ENCODE results near the gene TEX101.
"Not testable (repeated sequence)": the region's sequence is repeated elsewhere in the genome, so short reads cannot be mapped to it uniquely, and the experiment has no call there.

The TEX101 gene

DNA sequence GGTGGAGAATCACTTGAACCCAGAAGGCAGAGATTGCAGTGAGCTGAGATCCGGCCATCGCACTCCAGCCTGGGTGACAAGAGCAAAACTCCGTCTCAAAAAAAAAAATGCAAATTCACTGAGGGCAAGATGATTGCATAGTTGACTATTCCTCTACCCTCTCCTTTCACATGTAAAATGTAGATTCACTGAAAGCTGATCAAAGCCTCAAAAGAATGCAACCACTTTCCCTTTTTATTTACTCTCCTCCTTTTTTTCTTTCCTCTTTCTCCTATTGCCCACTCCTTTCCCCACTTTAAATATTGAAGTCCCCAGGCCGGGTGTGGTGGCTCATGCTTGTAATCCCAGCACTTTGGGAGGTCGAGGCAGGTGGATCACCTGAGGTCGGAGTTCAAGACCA is 6.3 kb downstream of the TEX101 start:
- DNase-seq (ENCODE audit: low read depth in 2 of 2): no peak

DNA sequence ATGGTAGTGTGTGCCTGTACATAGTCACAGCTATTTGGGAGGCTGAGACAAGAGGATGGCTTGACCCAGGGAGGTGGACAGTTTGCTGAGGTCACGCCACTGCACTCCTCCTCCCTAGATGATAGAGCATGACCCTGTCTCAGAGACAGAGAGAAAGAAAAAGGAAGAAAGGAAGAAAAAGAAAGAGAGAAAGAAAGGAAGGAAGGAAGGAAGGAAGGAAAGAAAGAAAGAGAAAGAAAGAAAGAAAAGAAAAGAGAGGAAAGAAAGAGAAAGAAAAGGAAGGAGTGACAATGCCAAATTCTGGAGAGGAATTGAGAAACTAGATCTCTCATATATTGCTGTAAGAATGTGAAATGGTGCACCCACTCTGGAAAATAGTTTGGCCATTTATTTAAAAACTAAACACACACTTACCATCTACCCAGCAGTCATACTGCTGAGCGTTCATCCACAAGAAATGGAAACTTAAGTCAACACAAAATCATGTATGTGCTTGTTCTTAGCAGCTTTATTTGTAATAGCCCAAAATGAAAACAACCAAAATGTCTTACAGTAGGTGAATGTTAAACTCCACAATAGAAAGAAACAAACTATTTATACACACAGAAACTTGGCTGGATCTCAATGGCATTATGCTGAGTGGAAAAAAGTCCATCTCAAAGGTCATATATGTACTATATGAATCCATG is 7.5 kb downstream of the TEX101 start:
- no peak for DNase-seq (ENCODE audit: low read depth in 2 of 2)

DNA sequence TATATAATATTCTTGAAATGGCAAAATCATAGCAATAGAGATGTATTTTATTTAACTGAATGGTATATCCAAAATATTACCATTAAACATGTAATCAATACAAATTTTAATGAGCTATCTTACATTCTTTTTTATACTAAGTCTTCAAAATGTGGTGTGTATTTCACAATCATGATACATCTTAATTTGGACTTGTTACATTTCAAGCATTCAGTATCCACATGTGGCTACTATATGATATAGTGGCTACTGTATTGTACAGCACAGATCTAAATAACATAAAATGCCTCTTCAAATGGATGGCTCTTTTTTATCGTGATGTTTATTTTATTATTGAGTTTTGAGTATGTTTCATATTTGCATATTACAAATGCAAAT is 8.0 kb downstream of the TEX101 start:
- no peak for DNase-seq (ENCODE audit: low read depth in 2 of 2)

DNA sequence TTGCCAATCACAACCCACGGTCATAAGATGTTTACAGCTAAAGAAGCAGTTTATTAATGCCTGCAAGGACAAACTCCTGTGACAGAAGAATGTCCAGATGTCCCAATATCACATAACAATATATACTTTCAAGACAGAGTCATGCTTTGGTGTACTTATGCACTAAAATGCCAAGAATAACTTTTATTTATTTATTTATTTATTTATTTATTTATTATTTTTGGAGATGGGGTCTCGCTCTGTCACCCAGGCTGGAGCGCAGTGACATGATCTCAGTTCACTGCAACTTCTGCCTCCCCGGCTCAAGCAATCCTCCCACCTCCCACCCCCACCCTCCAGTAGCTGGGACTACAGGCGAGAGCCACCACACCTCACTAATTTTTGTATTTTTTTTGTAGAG is 9.1 kb downstream of the TEX101 start:
- DNase-seq (ENCODE audit: low read depth in 2 of 2): no peak

DNA sequence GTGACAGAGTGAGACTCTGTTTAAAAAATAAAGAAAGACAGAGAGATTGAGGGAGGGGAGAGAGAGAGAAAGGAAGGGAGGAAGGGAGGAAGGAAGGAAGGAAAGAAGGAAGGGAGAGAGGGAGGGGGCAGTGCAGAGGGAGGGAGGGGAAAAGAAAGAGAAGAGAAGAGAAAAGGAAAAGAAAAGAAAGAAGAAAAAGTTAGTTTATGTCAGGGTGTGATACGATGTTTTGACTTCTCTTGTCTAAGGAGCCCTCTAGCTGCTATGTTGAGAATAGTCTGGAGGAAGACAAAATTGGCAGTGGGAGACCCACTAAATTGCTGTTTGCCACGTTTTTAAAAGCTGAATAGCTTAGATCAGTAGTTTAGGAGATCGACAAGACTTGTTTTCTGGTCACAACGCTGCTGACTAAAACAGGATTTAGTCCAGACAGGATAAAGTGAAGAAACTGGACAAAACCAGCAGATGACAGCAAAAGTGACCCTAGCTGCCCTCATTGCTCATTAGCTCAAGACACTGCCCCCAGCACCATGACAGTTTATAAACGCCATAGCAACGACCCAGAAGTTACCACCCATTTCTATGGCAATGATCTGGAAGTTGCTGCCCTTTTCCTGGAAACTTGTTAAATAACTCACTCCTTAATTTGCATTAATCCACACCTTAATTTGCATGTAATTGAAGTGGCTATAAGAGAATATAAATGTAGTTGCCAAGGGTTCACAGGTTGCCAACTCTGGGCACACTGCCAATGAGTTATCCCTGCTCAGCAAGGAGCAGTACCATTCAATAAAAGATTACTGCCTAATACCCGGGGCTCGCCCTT is 11.1 kb downstream of the TEX101 start:
- DNase-seq (ENCODE audit: low read depth in 2 of 2): no peak

DNA sequence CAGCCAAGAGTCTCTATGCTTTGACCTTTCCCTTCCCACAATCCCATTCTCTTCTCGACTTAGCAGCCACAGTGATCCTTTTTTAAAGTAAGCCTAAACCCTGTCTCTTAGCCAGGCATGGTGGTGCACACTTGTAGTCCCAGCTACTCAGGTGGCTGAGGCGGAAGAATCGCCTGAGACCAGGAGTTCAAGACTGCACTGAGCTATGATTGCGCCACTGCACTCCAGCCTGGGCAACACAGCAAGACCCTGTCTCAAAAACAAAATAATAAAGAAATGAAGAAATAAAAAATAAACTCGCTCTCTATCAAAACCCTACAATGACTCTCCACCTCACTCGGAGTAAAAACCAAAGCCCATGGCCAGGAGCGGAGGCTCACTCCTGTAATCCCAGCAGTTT is 14.7 kb downstream of the TEX101 start:
- DNase-seq (ENCODE audit: low read depth in 2 of 2): no peak

DNA sequence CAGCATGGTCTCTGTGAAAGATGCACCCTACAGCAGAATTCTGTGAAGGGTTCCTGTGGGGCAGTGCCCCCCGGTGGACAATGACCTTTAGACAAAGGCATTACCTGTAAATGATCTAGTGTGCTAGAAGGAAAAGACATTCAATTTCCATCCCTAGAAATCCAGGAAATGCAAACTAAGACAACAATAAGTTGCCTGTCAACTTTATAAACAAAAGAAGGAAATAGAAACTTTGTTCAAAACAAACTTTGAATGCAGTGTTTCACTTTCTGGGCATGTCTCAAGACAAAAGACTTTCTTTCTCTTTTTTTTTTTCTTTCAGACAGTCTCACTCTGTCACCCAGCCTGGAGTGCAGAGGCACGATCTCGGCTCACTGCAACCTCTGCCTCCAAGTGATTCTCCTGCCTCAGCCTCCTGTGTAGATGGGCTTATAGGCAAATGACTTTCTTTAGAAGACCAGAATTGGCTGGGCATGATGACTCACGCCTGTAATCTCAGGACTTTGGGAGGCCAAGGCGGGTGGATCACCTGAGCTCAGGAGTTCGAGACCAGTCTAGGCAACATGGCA is 15.5 kb downstream of the TEX101 start:
- no peak for DNase-seq (ENCODE audit: low read depth in 2 of 2)

DNA sequence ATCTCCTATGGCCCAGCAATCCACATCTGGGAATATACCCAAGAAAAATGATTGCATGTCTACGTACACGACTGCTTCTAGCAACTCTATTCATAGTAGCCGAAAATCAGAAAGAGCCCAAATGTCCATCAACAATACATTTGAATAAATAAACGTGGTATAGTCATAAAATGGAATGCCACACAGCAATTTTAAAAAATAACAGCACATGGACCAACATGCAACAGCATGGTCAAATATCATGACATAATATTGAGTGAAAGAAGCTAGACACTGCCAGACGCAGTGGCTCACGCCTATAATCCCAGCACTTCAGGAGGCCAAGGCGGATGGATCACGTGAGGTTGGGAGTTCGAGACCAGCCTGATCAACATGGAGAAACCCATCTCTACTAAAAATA is 16.3 kb downstream of the TEX101 start:
- DNase-seq (ENCODE audit: low read depth in 2 of 2): no peak

DNA sequence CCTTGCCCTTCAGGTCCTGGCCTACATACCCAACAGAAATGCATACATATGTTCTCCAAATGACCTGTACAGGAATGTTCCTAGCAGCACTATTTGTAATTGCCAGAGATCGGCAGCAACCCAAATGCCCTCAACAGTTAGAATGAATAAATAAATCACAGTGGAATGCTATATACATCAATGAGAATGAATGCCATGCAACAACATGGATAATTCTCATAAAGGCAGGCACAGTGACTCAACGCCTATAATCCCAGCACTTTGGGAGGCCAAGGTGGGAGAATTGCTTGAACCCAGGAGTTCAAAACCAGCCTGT is 18.6 kb downstream of the TEX101 start:
- no peak for DNase-seq (ENCODE audit: low read depth in 2 of 2)

DNA sequence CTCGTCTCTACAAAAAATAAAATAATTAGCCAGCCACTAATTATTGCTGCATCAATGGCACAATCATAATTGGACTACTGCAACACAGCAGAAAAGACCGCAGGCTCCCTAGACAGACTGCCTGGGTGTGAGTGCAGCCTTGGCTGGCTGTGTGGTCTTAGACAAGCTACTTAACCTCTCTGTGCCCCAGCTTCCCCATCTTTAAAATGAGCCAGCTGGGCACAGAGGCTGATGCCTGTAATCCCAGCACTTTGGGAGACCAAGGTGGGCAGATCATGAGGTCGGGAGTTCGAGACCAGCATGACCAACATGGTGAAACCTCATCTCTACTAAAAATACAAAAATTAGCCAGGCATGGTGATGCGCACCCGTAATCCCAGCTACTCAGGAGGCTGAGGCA is 19.0 kb downstream of the TEX101 start:
- DNase-seq (ENCODE audit: low read depth in 2 of 2): no peak

DNA sequence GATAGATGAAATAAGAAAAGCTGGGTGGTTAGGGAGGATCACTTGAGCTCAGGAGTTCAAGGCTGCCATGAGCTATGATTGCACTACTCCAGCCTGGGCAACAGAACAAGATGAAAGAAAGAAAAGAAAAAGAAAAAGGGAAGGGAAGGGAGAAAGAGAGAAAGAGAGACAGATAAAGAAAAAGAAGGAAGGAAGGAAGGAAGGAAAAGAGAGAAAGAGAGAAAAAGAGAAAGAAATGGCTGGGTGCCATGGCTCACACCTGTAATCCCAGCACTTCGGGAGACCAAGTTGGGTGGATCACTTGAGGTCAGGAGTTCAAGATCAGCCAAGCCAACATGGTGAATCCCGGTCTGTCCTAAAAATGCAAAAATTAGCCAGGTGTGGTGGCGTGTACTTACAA is 21.1 kb downstream of the TEX101 start:
- DNase-seq (ENCODE audit: low read depth in 2 of 2): no peak

DNA sequence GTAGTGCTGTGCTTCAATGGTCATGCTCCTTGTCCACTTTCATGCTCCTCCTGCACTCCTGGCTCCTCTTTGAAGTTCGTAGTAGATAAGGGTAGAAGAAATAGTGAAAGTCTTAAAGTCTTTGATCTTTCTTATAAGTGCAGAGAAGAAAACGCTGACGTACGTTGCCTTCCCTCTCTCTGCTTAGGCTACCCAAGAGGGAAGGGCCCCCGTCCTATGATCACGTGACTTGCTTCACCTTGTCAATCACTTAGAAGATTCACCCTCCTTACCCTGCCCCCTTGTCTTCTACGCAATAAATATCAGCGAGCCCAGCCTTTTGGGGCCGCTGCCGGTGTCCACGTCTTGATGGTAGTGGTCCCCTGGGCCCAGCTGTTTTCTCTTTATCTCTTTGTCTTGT is 22.6 kb downstream of the TEX101 start:
- DNase-seq (ENCODE audit: low read depth in 2 of 2): not testable (repeated sequence)

DNA sequence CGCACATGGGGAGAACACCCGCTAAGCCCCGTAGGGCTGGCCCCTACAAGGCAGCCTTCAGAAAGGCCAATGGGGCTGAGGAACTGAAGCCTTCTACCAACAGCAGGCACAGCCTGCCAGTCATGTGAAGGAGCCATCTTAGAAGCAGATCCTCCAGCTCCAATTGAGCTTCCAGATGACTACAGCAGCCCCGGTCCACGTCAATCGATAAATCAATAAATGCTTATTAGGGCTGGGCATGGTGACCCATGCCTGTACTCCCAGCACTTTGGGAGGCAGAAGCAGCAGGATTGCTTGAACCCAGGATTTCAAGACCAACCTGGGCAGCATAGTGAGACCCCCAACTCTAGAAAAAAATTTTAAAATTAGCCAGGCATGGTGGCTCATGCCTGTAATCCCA is 23.0 kb downstream of the TEX101 start:
- no peak for DNase-seq (ENCODE audit: low read depth in 2 of 2)

DNA sequence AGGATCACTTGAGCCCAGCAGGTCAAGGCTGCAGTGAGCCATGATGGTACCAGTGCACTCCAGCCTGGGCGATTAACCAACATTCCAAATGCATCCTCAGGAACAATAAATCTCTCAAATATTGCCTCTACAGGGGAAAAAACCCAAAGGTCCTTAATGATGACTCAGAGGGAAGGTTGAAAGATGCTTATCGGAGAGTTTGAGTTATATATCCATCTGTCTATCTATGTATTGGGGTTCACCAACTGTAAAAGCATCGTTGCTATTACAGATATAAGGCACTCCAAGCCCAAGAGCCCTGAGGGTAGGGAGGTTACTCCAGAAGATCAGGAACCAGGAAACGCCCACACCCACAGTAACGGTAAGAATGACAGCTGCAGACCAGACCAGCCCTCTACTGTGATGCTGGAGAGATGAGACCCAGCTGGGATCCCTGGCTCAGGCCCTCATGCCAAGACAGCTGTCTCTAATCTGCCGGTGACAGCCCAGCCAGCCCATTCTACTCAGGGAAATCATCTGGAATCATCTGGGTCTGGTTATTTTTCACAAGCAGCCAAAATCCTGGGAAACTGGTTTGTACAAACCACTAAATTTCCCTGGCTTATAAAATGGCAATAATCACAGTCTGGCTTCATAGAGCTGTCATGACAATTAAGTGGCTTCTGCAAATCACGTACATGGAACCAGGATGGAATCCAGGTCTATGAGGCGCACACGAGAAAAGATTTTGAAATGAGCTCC is 23.8 kb downstream of the TEX101 start:
- DNase-seq (ENCODE audit: low read depth in 2 of 2): peak; percentile 61 to 62

DNA sequence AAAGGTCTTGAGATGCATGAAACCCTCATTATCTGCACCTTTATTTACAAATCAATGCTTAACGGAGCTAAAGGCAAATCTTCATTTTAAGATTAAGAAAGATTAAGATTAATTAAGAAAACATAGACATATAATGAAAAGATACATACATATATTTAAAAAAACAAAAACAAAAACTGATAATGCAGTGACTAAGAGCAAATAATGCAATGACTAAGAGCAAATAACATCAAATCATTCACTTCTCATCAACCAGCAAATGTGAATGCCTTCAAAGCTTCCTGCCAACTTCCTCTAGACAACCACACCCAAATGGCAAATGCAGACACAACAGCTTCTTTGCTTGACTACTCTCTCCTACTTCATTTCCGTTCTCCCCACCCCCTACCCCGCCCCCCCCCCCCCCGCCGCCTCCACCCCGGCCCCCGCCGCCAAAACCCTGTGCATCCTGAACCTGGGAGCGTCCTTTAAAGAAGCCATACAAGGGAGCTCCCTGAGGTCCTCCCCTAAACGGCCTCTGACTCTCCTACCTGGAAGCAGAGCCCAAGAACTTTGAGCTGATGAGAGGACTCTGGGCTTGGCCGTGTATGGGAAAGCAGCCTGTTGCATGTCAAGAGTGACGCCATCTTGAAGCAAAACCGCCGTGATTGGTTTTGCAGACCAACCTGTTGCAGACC is 24.5 kb downstream of the TEX101 start:
- no peak for DNase-seq (ENCODE audit: low read depth in 2 of 2)

DNA sequence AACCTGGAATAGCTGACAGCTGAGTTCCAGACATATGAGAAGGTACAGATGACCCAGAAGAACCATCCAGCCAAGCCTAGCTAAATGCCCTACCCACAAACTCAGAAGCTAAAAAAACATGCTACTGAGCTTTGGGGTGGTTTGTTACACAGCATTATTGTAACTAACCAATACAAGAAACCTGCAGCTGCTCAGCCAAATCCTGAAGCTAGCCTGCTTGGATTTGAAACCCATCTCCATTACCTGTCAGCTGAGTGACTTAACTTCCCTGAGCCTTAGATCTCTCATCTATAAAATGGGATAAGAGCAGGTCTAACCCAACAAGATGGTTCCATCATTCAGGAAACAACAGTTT is 25.0 kb downstream of the TEX101 start:
- no peak for DNase-seq (ENCODE audit: low read depth in 2 of 2)

DNA sequence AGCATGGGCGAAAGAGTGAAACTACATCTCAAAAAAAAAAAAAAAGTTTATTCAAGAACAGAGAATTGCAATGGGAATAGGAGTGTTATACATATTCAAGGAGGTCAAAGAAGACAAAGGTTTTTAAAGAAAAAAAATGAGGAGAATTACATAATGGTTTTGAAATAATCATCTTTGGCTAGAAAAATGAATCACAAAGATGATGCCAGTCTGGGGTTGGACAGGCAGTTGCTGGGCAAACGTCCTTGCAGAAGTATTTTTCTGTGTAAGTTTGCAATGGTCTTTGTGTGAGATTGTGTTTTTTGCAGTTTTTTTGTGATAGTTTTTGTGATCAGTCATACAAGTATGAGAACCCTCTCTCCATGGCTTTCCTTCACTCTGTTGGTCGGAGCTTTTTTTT is 27.0 kb downstream of the TEX101 start:
- no peak for DNase-seq (ENCODE audit: low read depth in 2 of 2)

DNA sequence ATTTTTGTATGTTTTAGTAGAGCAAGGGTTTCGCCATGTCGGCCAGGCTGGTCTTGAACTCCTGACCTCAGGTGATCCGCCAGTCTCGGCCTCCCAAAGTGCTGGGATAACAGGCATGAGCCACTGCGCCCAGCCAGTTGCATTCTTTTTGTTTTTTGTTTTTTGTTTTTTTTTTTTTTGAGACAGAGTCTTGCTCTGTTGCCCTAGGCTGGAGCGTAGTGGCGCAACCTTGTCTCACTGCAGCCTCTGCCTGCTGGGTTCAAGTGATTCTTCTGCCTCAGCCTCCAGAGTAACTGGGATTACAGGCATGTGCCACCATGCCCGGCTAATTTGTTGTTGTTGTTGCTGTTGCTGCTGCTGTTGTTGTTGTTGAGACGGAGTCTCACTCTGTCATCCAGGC is 29.4 kb downstream of the TEX101 start:
- DNase-seq (ENCODE audit: low read depth in 2 of 2): not testable (repeated sequence)

DNA sequence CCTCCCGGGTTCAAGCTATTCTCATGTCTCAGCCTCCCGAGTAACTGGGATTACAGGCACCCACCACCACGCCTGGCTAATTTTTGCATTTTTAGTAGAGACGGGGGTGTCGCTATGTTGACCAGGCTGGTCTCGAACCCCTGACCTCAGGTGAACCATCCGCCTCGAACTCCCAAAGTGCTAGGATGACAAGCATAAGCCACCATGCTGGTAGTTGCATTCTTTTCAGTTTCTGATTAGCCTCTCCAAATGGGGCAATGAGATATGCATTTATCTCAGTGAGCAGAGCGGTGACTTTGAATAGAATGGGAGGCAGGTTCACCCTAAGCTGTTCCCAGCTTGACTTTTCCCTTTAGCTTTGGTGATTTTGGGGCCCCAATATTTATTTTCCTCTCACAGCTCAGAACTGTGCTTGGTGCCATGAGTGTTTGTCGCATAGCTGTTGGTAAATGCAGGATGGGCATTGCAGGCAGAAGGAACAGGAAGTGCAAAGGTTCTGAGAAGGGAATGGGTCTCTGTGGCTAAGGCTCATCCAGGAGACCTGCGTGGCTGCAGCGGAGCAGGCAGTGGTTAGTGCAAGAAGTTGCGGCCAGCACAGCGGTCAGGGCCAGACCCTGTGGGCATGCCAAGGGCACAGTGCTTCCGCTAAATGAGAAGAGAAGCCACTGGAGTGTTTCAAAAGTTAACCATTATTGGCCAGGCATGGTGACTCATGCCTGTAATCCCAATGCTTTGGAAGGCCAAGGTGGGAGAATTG is 30.0 kb downstream of the TEX101 start:
- DNase-seq (ENCODE audit: low read depth in 2 of 2): no peak

DNA sequence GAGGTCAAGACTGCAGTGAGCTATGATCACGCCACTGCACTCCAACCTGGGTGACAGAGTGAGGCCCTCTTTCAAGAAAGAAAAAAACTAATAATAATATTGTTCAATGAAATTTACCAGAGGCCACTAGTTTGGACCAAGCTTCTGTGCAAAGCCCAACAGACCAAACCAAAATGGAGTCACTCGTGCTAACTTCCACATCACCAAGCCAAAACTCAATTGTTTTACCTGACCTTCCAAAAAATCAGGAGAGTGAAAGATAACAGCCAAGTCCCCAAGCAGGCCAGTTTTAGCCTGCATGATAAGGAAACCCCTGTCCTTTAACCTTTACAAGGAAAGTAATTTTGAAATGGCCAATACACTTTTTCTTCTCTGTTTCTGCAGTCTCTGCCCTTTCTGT is 30.7 kb downstream of the TEX101 start:
- no peak for DNase-seq (ENCODE audit: low read depth in 2 of 2)

DNA sequence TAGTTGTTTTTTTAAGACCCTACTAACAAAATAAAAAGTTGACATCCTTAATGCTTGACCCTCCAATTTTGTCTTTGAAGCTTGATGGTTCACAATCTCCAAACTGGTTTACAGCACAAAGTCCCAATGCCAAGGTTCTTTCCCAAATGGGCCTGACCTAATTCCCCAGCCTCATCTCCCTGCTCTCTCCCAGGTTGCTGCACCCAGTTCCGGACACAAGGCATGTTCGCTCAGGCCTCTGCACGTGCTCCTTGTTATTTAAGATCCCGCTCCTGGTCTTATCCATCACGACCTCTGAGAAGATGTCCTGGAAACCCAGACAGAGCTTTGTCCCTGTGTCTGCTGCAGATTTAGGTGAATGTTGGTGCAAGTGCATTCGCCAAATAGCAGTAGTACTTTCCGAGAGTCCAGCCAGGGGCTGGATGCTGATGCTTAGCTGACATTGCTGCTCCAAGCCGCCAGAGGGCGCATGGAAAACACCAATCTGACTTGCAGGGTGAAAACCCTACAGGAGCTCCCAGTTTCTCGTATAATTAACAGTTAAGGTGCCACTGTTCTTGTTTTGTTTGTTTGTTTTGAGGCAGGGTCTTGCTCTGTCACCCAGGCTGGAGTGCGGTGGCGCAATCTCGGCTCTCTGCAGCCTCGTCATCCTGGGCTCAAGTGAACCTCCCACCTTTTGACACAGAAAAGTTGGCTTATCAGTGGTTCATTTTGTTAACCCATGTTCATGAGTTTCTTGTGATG is 32.2 kb downstream of the TEX101 start:
- DNase-seq (ENCODE audit: low read depth in 2 of 2): peak in 1 of 2 experiments; percentile 21

Data from fibroblast of skin of left biceps (primary cell).